T47D (cell line): Measurements from ENCODE around the gene PROSER3.

ENCODE experiments used
- DNase-seq, 2 experiments: peaks; one replicate each; pipeline versions ENCODE4 v3.0.0 to v3.0.0-alpha.2; 2011 to 2012; ENCODE audit warnings: low read depth in 1 of 2, low spot score in 1 of 2
- JUND ChIP-seq: IDR thresholded peaks from 2 replicates; pipeline ENCODE4 v1.6.1; 2012; ENCODE audit warnings: low read depth
- in situ Hi-C: cut with HindIII; loops from 2 replicates; pipeline ENCODE4 v1.10.0; 2016; ENCODE audit warnings: low sequenced_read_pairs, low pct_unique_long_range_greater_than_20kb

PROSER3 gene

DNA sequence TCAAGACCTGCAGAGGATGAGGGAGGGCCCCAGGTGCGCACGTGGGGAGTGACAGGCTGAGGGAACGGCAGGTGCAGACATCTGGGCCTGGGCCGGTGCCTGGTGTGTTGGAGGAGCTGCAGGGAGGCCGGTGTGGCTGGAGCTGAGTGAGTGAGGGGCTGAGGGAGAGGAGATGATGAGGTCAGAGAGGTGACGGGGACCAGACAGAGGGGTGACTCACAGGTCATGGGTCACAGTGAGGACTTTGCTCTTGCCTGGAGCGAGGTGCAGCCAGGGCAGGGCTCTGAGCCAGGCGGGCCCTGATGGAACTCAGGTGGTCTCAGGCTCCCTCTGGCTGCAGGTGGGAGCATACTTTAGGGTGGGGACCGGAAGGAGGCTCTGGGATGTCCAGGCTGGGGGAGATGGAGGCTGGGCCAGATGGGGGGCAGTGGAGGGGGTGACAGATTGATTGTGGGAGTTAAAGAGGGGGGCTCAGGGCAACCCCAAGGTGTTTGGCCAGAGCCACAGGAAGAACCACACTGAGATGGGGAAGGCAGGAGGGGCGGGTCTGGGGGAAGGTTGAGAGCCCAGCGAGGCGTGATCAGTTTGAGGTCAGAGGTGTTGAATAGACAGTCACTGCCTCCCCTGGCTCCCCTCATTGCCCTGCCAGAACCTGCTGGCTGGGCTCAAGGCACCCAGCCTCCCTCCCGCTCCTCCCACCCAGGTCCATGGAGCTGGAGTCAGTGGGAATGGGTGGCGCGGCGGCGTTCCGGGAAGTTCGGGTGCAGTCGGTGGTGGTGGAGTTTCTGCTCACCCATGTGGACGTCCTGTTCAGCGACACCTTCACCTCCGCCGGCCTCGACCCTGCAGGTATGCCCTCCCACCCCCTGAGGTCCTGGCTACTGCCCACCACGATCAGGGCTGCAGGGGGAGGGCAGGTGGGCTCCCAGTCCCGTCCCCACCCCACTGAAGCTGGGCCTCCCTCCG is 25.8 kb downstream of the PROSER3 start:
- no peak for DNase-seq
- in situ Hi-C loops: no loop called here
- TF ChIP-seq JUND: no peak

DNA sequence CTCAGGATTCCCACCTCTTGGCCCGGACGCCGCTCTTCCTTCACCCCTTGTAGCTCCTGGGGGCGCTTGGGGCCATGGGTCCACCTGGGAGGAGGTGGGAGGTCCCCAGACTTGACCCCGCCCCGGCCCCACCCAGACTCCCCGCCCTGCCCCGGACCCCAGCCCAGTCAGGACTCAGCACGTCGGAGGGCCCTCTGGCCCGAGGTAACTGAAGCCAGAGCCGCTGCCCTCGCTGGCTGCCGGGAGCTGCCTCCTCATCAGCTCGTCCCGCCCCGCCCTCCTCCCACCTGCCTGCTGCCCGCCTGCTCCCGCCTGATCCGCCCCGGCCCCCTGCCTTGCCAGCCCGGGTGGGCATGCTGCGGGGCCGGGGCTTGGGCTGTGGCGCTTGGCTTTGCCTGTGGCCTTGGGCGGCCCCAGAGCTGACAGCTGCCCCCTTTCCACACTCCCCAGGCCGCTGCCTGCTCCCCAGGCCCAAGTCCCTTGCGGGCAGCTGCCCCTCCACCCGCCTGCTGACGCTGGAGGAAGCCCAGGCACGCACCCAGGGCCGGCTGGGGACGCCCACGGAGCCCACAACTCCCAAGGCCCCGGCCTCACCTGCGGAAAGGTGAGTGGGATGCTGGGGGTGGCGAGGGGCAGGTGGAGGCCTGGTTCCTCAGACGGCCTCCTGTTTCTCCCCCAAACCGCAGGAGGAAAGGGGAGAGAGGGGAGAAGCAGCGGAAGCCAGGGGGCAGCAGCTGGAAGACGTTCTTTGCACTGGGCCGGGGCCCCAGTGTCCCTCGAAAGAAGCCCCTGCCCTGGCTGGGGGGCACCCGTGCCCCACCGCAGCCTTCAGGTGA is 26.7 kb downstream of the PROSER3 start:
- no peak for TF ChIP-seq JUND
- in situ Hi-C loops: no loop called here

DNA sequence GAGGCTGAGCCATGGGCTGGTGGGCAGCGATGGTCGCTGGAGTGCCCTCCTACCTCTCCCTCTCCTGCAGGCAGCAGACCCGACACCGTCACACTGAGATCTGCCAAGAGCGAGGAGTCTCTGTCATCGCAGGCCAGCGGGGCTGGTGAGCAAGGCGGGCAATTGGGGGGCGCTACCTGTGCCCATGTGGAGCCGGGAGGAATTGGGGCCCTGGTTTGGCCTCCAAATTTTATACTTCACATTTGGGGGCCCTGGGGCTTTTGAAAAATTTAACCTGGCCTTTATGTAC is 27.3 kb downstream of the PROSER3 start:
- TF ChIP-seq JUND: no peak
- in situ Hi-C loops: no loop called here

More for the DNA sequence above, 26.7 kb downstream of the PROSER3 start:
- DNase-seq: no peak

DNA sequence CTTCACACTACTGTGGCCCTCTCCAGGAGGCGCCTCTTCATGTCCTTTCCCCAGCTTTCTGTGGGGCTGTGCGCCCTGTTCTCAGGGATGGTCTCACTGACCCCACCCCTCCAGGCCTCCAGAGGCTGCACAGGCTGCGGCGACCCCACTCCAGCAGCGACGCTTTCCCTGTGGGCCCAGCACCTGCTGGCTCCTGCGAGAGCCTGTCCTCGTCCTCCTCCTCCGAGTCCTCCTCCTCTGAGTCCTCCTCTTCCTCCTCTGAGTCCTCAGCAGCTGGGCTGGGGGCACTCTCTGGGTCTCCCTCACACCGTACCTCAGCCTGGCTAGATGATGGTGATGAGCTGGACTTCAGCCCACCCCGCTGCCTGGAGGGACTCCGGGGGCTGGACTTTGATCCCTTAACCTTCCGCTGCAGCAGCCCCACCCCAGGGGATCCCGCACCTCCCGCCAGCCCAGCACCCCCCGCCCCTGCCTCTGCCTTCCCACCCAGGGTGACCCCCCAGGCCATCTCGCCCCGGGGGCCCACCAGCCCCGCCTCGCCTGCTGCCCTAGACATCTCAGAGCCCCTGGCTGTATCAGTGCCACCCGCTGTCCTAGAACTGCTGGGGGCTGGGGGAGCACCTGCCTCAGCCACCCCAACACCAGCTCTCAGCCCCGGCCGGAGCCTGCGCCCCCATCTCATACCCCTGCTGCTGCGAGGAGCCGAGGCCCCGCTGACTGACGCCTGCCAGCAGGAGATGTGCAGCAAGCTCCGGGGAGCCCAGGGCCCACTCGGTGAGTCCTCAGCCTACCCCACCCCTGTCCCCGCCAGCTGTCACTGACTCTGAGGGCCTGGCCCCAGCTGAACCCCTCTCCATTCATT is 28.6 kb downstream of the PROSER3 start:
- TF ChIP-seq JUND: no peak
- in situ Hi-C loops: no loop called here

More for the DNA sequence above, 27.3 kb downstream of the PROSER3 start:
- DNase-seq: no peak

DNA sequence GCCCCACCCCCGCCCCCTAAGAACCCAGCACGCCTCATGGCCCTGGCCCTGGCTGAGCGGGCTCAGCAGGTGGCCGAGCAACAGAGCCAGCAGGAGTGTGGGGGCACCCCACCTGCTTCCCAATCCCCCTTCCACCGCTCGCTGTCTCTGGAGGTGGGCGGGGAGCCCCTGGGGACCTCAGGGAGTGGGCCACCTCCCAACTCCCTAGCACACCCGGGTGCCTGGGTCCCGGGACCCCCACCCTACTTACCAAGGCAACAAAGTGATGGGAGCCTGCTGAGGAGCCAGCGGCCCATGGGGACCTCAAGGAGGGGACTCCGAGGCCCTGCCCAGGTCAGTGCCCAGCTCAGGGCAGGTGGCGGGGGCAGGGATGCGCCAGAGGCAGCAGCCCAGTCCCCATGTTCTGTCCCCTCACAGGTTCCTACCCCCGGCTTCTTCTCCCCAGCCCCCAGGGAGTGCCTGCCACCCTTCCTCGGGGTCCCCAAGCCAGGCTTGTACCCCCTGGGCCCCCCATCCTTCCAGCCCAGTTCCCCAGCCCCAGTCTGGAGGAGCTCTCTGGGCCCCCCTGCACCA is 29.3 kb downstream of the PROSER3 start:
- no peak for TF ChIP-seq JUND
- DNase-seq: no peak
- in situ Hi-C loops: no loop called here

More for the DNA sequence above, 28.6 kb downstream of the PROSER3 start:
- DNase-seq: no peak

DNA sequence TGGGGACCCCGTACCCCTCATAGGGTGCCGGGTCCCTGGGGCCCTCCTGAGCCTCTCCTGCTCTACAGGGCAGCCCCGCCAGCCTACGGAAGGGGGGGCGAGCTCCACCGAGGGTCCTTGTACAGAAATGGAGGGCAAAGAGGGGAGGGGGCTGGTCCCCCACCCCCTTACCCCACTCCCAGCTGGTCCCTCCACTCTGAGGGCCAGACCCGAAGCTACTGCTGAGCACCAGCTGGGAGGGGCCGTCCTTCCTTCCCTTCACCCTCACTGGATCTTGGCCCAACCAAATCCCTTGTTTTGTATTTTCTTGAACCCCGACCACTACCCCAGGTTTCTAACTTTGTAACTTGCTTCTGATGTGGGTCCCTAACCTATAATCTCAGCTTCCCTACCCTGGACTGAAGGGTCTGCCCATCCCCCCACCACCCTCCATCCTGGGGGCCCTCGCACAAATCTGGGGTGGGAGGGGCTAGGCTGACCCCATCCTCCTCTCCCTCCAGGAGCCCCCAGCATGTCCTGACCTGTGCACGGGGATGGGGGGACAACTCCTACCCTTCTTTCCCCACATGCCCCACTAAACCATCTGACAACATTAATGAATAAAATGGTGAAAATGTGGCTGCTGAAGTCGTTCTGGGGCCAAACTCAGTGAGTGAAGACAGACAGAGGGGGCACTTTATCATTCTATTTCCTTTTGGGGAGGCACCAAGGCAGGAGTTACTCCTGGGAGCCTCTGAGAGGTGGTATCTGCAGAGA is 30.4 kb downstream of the PROSER3 start:
- TF ChIP-seq JUND: no peak
- in situ Hi-C loops: no loop called here
- DNase-seq: no peak

DNA sequence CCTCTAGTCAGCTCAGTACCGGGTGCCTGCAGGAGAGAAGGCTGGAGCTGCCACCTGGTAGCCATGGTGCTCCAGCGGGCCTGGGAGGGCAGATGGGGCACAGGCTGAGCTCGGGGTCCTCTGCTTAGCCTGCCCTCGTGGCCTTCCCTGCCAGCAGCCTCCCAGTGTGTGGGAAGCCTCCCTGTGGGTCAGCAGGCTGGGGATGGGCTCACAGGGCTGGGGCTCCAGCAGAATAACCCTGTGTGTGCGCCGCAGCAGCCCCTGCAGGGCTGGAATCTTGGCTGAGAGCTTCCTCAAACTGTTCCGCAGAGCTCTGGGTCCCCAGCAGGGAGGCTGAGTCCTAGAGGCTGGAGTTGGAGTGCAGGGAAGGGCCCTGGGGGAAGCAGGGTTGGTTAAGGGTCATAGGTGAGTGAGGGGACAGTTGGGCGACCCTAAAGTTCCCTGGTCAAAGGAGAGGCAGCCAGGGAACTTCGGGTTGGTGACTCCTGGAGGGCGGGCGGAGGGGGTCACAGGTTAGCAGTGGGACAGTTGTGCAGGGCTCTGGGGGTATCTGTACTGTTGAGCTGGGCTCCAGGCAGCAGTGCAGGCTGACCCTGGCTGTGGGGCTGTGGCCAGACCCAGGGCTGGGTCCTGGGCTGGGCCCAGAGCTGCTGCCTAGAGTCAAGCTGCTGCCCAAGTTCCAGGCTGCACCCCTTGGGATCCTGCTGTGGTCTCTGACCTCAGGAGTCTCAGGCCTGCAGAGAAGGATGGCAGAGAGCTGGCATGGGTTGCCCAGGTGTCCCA is 31.4 kb downstream of the PROSER3 start:
- TF ChIP-seq JUND: no peak
- in situ Hi-C loops: no loop called here
- no peak for DNase-seq

DNA sequence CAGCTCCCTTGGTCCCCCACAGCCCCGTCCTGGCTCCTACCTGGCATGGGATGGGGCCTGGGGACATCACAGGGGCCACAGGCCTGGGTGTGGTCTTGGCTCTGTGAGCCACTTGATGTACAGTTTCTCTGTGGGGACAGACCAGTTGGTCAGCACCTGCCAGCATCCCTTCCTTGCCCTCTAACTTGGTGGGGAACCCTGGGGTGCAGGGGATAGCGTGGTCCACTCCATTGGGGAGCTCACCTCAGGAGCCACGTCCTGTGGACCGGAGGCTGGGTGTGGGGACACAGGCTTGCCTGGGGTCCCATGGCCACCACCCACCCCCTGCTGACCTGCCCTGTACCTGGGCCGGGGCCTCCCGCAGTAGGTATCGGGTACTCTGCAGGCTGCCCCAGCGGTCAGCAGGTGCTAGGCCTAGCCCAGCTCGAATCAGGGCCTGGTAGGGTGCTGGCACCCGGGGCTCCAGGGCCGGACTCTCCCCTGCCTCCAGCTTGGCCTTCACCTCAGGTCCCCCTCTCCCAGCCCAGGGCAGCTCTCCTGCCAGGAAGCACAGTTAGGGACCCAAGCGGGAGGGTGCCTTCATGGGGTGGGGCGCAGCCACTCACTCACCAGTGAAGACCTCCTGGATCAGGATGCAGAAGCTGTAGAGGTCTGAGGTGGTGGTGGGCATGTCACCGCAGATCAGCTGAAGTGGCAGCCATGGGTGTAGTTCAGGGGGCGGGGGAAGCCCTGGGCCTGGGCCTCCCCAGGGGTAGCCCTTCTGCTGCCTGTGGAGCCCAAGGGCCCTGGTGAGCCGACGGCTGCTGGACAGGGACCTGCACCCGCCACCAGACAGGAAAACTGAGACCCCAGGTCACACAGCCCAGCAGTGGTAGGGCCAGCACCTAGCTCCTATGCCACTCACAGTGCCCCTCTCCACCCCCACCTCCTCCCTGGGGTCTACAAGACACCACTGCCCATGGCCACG is 32.3 kb downstream of the PROSER3 start:
- TF ChIP-seq JUND: no peak
- no peak for DNase-seq
- in situ Hi-C loops: no loop called here

DNA sequence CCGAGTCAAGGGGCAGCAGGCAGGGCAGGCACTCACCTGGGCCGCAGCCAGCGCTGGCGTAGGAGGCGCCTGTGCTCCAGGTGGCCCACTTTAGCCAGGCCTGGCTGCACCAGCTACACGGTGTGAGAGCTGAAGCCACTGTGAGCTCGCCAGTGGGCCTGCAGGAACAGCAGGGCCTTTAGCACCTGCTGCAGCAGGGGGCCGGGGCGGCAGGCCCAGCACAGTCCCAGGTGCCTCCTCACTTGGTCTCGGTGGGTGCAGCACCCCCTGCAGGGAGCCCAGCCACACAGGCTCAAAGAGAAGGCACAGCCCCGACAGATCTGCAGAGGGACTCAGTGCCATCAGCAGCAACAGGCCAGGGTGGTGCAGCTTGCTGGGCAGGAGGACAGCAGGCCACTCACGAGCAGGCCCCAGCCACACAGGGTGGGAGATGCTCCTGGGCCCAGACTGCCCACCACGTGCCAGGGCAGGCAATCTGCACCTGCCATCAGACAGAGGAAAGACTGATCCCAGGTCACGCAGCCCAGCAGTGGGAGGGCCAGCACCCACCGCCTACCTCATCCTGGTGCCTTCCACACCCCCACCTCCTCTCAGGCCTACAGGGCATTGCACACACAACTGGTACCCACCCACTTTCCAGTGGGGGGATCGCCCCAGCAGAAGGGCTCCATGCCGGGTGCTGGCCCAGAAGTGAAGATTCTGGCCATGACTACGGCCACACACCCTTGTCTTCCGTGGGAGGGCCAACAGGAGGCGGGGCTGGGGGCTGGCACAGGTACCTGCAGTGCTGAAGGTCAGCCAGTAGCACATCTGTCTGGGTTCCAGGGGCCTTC is 33.2 kb downstream of the PROSER3 start:
- no peak for DNase-seq
- in situ Hi-C loops: no loop called here
- TF ChIP-seq JUND: no peak
